Endometrium (tissue), 2 donors: Measurements from ENCODE around the gene KATNAL2.
A peak's percentile ranks its signal among the peaks of the same experiment; 100 is the strongest.
"Not testable (repeated sequence)": the region's sequence is repeated elsewhere in the genome, so short reads cannot be mapped to it uniquely, and the experiment has no call there.

Experiments used
- FAIRE-seq: peaks from 2 replicates; lab custom pipeline; 2012; peaks lifted over from hg19 to GRCh38; lab: Jason Lieb, UNC
- donor health status: control.
- donor health status: control.

KATNAL2 gene

DNA sequence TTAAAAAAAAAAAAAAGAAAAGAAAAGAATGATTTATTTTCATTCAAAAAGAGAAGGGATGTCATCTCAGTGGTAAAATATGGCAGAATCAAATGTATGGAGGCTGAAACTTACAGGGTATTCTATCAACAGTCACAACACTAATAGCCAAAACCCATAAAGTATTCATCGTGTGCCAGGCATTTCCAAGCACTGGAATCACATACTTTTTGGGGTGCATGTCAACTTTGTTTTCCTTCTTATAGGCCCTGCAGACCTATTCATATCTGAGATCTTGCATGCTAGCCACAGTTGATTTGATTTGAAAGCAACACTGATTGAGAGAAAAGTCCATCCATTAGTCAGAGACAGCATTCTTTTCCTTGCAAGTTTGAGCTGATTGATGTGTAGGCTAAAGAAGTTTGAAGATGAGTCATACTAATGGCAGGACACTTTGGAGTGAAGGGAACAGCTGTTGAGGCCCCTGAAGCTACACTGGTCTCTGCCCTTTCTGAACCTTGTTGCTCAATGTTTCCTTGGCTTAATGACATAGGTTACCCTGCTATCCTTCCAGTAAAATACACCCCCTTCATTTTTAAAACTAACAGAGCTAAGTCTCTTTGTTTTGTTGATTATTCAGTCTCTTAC, 22.0 kb downstream of the KATNAL2 start:
- FAIRE-seq: no peak

DNA sequence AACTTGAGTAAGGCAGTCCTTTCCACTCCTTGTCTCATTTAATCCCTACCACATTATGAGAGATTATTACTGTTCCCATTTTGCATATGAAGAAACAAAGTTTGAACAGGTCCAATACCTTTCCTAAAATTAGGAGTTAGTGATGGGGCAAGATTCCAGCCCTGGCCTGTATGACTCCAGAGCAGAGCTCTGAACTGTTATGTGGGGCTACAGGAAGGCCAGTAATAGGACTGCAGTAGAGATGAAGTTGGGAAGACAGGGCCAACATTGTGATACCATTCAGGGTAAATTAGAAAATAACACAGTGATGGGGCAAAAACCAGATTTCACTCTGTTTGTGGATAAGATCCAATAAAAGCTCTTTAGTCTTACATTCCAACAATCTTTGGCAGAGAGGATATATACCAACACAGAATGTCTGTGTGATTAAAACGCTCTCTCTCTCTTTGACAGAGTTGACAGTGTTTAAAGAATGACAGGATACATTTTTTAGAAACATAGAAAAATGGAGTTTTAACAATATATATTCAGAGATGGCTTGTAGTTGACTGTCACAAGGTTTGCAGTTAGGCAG, 22.7 kb downstream of the KATNAL2 start:
- no peak for FAIRE-seq

- FAIRE-seq: no peak
Observed at GRCh38 chr18:46942646-46943045, 25.2 kb downstream of the KATNAL2 start.

GRCh38 chr18:46946656-46947282, 29.4 kb downstream of the KATNAL2 start:
- FAIRE-seq: peak; percentile 94

GRCh38 chr18:46950064-46950656, 32.8 kb downstream of the KATNAL2 start:
- no peak for FAIRE-seq

DNA sequence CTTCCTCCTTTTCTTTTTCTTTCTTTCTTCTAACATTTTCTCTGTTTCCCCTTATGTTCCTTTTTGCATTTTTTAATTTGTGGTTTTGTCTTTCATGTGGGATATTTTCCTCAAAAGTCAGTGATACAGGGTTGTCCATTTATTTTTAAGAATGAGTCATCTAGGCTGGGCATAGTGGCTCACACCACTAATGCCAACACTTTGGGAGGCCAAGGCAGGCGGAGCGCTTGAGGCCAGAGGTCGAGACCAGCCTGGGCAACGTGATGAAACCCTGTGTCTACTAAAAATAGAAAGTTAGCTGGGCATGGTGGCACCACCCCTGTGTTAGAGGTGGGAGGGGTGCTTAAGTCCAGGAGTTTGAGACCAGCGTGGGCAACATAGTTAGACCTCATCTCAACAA, 35.8 kb downstream of the KATNAL2 start:
- no peak for FAIRE-seq

- no peak for FAIRE-seq
Observed at GRCh38 chr18:46958209-46958608, 40.8 kb downstream of the KATNAL2 start.

DNA sequence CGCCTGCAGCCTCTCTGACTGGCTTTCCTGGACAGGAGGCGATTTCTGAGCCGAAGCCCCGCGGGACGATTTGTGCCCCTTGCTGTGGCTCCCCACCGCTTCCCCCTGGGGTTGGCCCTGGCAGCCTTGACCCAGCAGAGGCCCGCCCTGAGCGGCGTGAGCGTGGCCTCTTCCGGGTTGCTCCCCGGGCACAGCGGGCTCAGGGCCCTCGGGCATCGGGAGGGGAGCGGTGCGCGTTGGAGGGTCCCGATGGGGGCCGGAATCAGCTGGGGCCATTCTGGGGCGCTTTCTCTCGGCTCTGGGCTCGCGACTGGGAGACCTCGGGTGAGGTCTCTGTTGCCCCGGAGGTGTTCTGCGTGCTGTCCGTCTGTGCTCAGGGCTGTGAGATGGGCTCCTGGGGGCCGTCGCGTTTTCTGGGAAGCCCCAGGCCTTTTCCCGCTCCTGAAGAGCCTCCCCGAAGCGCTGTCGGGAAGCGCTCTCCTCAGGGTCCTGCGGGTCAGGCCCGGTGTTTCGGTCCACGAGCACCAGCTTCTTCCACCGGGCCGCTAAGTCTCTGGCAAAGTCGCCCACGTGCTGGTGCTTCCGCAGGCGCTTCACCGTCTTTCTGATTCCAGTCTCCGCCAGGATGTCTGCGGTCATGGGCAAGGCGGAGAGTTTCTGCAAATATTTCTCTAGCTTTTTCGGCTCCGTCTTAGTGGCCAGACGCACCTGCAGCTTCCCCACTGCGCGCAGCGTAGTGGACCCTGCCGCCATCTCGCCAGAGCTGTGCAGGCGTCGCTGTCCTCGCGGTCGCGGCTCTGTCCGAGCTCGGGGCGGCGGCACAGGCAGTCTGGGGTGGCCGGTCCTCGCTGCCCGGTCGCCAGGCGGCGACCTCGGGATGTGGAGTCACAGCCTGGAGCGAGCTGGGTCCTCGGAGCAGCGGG, 46.5 kb downstream of the KATNAL2 start:
- not testable (repeated sequence) for FAIRE-seq

DNA sequence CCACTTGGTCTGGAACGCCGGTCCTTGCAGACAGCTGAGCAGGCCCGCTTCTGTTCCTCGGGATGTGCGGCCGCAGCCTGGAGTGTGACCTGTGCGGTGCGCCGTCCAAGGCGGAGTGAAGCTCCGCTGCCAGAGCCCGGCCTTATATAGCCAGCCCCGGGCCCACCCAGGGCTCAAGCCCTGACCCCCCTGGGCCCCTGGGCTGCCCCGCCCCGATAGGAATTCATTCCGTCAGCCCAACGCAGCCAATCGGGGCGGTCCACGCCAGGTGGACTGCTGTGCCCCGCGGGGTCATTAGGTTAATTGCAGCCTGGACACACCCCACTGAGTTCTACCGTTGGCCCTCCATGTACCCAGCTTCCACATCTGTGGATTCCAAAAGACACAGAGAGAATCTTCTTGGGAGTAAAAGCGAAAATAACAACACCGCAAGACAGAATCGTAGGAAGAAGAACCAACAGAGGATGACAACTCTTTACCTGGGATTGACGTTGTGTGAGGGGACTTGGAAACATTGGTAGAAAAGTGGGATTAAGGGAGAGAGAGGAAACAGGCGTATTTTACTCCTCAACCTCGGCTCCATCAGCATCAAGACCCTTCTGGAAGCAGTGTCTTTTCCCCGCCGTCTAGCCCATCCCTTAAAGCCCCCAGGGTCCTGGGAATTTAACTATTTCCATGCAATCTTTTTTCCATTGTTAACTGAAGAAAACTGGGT, 47.3 kb downstream of the KATNAL2 start:
- not testable (repeated sequence) for FAIRE-seq

GRCh38 chr18:46966266-46966665, 48.9 kb downstream of the KATNAL2 start:
- not testable (repeated sequence) for FAIRE-seq

DNA sequence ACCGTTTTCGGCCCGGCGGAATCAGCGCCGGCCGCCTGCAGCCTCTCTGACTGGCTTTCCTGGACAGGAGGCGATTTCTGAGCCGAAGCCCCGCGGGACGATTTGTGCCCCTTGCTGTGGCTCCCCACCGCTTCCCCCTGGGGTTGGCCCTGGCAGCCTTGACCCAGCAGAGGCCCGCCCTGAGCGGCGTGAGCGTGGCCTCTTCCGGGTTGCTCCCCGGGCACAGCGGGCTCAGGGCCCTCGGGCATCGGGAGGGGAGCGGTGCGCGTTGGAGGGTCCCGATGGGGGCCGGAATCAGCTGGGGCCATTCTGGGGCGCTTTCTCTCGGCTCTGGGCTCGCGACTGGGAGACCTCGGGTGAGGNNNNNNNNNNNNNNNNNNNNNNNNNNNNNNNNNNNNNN, 52.1 kb downstream of the KATNAL2 start:
- not testable (repeated sequence) for FAIRE-seq

DNA sequence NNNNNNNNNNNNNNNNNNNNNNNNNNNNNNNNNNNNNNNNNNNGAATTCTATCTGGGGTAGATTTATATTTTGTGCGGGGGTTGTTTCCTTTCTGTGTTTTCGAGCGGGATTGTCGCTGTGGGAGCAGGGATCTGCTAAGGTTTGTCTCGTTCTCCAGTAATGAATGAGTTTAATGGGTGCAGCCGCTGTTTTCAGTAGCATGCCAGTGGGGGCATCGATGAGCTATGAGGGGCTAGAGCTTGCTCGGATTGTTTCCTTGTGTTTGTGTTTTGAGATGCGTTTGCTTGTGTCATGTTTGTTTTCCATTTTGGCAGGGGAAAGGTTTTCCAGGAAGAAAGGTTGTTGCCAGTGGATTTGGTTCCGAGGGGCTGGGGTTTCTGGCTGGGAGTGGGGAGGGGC, 102.5 kb downstream of the KATNAL2 start:
- not testable (repeated sequence) for FAIRE-seq

DNA sequence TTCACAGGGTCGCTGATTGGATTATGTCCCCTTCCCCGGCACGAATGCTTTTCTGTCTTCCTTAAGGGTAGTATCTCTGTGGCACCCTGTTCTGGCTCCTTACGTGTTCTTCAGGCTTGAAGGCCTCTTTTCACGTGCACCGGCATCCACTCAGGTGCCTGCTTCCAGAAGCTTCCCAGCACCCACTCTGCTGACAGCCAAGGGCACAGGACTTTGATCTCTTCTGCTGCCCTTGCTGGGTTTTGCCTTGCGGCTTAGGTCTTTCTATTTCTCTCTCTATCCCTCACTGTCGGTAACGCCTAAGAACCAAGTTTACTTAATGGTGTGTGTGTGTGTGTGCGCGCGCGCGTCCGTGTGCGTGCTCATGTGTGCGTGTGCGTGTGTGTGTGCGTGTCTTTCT, 103.4 kb downstream of the KATNAL2 start:
- FAIRE-seq: not testable (repeated sequence)

DNA sequence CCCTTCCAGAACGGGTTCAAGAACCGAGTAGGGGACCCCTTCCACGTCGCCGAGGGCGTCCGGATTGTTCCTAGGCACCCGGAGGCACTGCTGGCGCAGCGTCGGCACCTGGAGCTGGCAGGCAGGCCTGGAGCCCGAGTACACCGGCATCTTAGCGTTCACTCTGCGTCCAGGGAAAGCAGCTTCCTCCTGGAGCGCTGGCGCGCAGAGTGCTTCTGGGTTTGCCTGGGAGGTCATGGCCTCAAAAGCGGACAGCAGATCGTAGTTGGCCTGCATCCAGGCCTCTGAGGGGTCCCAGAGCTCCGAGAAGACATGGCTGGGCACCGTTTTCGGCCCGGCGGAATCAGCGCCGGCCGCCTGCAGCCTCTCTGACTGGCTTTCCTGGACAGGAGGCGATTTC, 105.4 kb downstream of the KATNAL2 start:
- FAIRE-seq: not testable (repeated sequence)

DNA sequence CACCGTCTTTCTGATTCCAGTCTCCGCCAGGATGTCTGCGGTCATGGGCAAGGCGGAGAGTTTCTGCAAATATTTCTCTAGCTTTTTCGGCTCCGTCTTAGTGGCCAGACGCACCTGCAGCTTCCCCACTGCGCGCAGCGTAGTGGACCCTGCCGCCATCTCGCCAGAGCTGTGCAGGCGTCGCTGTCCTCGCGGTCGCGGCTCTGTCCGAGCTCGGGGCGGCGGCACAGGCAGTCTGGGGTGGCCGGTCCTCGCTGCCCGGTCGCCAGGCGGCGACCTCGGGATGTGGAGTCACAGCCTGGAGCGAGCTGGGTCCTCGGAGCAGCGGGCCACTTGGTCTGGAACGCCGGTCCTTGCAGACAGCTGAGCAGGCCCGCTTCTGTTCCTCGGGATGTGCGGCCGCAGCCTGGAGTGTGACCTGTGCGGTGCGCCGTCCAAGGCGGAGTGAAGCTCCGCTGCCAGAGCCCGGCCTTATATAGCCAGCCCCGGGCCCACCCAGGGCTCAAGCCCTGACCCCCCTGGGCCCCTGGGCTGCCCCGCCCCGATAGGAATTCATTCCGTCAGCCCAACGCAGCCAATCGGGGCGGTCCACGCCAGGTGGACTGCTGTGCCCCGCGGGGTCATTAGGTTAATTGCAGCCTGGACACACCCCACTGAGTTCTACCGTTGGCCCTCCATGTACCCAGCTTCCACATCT, 106.5 kb downstream of the KATNAL2 start:
- not testable (repeated sequence) for FAIRE-seq

DNA sequence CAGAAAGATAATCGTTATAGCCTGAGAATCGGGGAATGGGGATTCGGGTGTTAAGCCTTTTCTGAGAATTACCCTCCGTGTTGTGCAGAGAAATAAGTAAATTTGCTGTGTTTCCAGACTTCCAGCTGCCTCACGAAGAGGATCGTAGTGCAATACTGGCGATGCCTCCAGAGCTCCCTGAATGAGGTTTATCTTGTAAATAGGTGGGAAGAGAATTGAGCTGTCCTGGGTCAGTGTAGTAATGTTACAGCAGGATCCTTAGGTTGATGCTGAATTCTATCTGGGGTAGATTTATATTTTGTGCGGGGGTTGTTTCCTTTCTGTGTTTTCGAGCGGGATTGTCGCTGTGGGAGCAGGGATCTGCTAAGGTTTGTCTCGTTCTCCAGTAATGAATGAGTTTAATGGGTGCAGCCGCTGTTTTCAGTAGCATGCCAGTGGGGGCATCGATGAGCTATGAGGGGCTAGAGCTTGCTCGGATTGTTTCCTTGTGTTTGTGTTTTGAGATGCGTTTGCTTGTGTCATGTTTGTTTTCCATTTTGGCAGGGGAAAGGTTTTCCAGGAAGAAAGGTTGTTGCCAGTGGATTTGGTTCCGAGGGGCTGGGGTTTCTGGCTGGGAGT, 108.3 kb downstream of the KATNAL2 start:
- FAIRE-seq: not testable (repeated sequence)

GRCh38 chr18:47028738-47029137, 111.3 kb downstream of the KATNAL2 start:
- FAIRE-seq: not testable (repeated sequence)

- FAIRE-seq: not testable (repeated sequence)
Observed at GRCh38 chr18:47029684-47030353, 112.4 kb downstream of the KATNAL2 start.

GRCh38 chr18:47030887-47031286, 113.5 kb downstream of the KATNAL2 start:
- FAIRE-seq: not testable (repeated sequence)

DNA sequence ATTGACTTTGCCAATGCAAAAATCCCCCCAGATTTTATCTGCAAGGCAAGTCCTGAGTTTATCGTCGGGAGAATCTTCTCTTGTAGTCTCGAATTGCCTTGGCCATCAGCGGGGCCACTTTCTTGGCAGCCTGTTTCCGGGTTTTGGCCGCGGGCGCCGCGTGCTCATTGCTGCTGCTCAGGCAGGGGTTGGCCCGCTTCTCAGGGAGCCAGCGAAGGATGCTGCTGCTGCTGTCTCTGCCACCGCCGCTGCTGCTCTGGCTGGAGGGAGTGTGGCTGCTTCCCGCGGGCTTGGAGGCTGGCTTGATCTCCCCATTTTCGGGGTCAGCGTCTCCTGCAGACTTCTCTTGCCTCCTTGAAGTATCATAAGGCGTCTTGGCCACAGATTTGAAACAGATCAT, 115.5 kb downstream of the KATNAL2 start:
- no peak for FAIRE-seq
